Liver (tissue), 3 donors: ENCODE results near the gene PIK3R5.

ENCODE experiments used
- CTCF ChIP-seq: fragments of 150-350 bp; IDR thresholded peaks from 2 replicates; pipeline ENCODE4 v1.5.1; 2017; ENCODE audit warnings: improper control_type of control experiment, low read depth, low read length; ENCODE audit not compliant: missing input control
- EGR1 ChIP-seq, 2 donors: IDR thresholded peaks; 2 replicates each; pipeline ENCODE4 v1.6.1; 2016 to 2018; ENCODE audit warnings: antibody characterized with exemption in 2 of 2, low read depth in 2 of 2
- FOXA1 ChIP-seq: IDR thresholded peaks from 2 replicates; pipeline ENCODE4 v1.6.1; 2016; ENCODE audit warnings: antibody characterized with exemption
- GABPA ChIP-seq, 2 donors: IDR thresholded peaks in 1 of 2; conservative IDR thresholded peaks in 1 of 2; 2 replicates each; pipeline ENCODE4 v1.6.1; 2016; ENCODE audit warnings: antibody characterized with exemption in 2 of 2, mild to moderate bottlenecking in 1 of 2, moderate library complexity in 1 of 2
- HNF4G ChIP-seq: IDR thresholded peaks from 2 replicates; pipeline ENCODE4 v1.6.1; 2016; ENCODE audit warnings: antibody characterized with exemption
- JUND ChIP-seq, 2 donors: IDR thresholded peaks; 2 replicates each; pipeline ENCODE4 v1.6.1; 2016; ENCODE audit warnings: antibody characterized with exemption in 2 of 2
- MAX ChIP-seq: IDR thresholded peaks from 2 replicates; pipeline ENCODE4 v1.6.1; 2016; ENCODE audit warnings: antibody characterized with exemption
- RAD21 ChIP-seq, 2 donors: IDR thresholded peaks; 2 replicates each; pipeline ENCODE4 v1.6.1; 2016; ENCODE audit warnings: antibody characterized with exemption in 2 of 2, mild to moderate bottlenecking in 2 of 2
- RXRA ChIP-seq, 2 donors: IDR thresholded peaks; 2 replicates each; pipeline ENCODE4 v1.6.1; 2017 to 2018; ENCODE audit warnings: antibody characterized with exemption in 2 of 2, mild to moderate bottlenecking in 1 of 2
- SP1 ChIP-seq: IDR thresholded peaks from 2 replicates; pipeline ENCODE4 v1.6.1; 2018; ENCODE audit warnings: antibody characterized with exemption, mild to moderate bottlenecking
- YY1 ChIP-seq: IDR thresholded peaks from 2 replicates; pipeline ENCODE4 v1.6.1; 2016; ENCODE audit warnings: antibody characterized with exemption, mild to moderate bottlenecking
- ZBTB33 ChIP-seq: IDR thresholded peaks from 2 replicates; pipeline ENCODE4 v1.6.1; 2016; ENCODE audit warnings: antibody characterized with exemption
- TF ChIP-seq, protein P1 (sequence below): IDR thresholded peaks from 2 replicates; pipeline ENCODE4 v1.6.1; 2016; ENCODE audit warnings: antibody characterized with exemption, mild to moderate bottlenecking
- TF ChIP-seq, protein P2 (sequence below): IDR thresholded peaks from 2 replicates; pipeline ENCODE4 v1.6.1; 2016; ENCODE audit warnings: antibody characterized with exemption
- donor health status: healthy.
- donor health status: healthy.

GRCh38 chr17:8905331-8905730, 60.2 kb downstream of the PIK3R5 start:
- no peak for TF ChIP-seq CTCF
- TF ChIP-seq YY1: no peak
- no peak for TF ChIP-seq JUND (IDR thresholded peaks at IDR 0.05)
- TF ChIP-seq EGR1 (IDR thresholded peaks at IDR 0.05; ENCODE audit: low read depth in 2 of 2): no peak
- TF ChIP-seq, protein P1, sequence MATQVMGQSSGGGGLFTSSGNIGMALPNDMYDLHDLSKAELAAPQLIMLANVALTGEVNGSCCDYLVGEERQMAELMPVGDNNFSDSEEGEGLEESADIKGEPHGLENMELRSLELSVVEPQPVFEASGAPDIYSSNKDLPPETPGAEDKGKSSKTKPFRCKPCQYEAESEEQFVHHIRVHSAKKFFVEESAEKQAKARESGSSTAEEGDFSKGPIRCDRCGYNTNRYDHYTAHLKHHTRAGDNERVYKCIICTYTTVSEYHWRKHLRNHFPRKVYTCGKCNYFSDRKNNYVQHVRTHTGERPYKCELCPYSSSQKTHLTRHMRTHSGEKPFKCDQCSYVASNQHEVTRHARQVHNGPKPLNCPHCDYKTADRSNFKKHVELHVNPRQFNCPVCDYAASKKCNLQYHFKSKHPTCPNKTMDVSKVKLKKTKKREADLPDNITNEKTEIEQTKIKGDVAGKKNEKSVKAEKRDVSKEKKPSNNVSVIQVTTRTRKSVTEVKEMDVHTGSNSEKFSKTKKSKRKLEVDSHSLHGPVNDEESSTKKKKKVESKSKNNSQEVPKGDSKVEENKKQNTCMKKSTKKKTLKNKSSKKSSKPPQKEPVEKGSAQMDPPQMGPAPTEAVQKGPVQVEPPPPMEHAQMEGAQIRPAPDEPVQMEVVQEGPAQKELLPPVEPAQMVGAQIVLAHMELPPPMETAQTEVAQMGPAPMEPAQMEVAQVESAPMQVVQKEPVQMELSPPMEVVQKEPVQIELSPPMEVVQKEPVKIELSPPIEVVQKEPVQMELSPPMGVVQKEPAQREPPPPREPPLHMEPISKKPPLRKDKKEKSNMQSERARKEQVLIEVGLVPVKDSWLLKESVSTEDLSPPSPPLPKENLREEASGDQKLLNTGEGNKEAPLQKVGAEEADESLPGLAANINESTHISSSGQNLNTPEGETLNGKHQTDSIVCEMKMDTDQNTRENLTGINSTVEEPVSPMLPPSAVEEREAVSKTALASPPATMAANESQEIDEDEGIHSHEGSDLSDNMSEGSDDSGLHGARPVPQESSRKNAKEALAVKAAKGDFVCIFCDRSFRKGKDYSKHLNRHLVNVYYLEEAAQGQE: no peak
- no peak for TF ChIP-seq MAX
- TF ChIP-seq GABPA (IDR thresholded peaks at IDR 0.05 in 1 of 2, conservative IDR thresholded peaks at IDR 0.05 in 1 of 2): no peak
- TF ChIP-seq RXRA (IDR thresholded peaks at IDR 0.05): no peak
- no peak for TF ChIP-seq FOXA1
- no peak for TF ChIP-seq RAD21 (IDR thresholded peaks at IDR 0.05)
- TF ChIP-seq HNF4G: no peak
- TF ChIP-seq, protein P2, sequence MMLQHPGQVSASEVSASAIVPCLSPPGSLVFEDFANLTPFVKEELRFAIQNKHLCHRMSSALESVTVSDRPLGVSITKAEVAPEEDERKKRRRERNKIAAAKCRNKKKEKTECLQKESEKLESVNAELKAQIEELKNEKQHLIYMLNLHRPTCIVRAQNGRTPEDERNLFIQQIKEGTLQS: no peak
- TF ChIP-seq ZBTB33: no peak
- no peak for TF ChIP-seq SP1
